LNCaP clone FGC (cell line): Measurements from ENCODE around the gene FXYD4.

Experiments used
- DNase-seq: peaks from one replicate; pipeline ENCODE4 v3.0.0-alpha.2; 2011; ENCODE audit warnings: low read depth
- H3K4me3 ChIP-seq: 2 replicates; pipeline ENCODE4 v1.5.1; 2011; ENCODE audit warnings: mild to moderate bottlenecking, low read depth, low read length, control low read depth
- TF ChIP-seq, protein P1 (sequence below): IDR thresholded peaks from 2 replicates; pipeline ENCODE4 v1.5.1; 2012; ENCODE audit warnings: mild to moderate bottlenecking; ENCODE audit not compliant: control insufficient read depth, insufficient read depth; ENCODE audit errors: extremely low read depth

The FXYD4 gene

GRCh38 chr10:43410345-43410744, 38.9 kb downstream of the FXYD4 start:
- TF ChIP-seq, protein P1, sequence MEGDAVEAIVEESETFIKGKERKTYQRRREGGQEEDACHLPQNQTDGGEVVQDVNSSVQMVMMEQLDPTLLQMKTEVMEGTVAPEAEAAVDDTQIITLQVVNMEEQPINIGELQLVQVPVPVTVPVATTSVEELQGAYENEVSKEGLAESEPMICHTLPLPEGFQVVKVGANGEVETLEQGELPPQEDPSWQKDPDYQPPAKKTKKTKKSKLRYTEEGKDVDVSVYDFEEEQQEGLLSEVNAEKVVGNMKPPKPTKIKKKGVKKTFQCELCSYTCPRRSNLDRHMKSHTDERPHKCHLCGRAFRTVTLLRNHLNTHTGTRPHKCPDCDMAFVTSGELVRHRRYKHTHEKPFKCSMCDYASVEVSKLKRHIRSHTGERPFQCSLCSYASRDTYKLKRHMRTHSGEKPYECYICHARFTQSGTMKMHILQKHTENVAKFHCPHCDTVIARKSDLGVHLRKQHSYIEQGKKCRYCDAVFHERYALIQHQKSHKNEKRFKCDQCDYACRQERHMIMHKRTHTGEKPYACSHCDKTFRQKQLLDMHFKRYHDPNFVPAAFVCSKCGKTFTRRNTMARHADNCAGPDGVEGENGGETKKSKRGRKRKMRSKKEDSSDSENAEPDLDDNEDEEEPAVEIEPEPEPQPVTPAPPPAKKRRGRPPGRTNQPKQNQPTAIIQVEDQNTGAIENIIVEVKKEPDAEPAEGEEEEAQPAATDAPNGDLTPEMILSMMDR = no peak
- H3K4me3 ChIP-seq = peak overlapping the region; percentile 97; the same call in 1 of the 2 replicates
- DNase-seq = no peak

DNA sequence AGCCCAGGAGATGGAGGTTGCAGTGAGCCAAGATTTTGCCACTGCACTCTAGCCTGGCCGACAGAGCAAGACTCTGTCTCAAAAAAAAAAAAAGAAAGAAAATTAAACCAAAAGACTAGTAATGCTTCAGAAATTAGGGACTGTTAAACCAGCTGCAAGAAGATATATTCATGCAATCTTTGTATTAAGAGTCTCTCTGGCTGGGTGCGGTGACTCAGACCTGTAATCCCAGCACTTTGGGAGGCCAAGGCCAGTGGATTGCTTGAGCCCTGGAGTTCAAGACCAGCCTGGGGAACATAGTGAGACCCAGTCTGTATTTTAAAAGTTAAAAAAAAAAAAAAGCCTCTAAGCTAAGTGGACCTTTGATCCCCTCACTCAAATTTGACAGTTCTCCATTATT, 40.1 kb downstream of the FXYD4 start:
- TF ChIP-seq, protein P1 = no peak
- no peak overlapping the region for H3K4me3 ChIP-seq
- no peak for DNase-seq

DNA sequence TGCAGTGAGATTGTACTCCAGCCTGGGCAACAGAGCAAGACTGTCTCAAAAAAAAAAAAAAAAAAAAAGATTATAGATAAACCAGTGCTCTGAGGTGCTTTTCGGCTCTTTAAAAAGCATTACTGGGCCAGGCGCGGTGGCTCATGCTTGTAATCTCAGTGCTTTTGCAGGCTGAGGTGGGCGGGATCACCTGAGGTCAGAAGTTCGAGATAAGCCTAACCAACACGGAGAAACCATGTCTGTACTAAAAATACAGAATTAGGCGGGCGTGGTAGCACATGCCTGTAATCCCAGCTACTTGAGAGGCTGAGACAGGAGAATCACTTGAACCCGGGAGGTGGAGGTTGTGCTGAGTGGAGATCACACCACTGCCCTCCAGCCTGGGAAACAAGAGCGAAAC, 44.1 kb downstream of the FXYD4 start:
- TF ChIP-seq, protein P1 = no peak

DNA sequence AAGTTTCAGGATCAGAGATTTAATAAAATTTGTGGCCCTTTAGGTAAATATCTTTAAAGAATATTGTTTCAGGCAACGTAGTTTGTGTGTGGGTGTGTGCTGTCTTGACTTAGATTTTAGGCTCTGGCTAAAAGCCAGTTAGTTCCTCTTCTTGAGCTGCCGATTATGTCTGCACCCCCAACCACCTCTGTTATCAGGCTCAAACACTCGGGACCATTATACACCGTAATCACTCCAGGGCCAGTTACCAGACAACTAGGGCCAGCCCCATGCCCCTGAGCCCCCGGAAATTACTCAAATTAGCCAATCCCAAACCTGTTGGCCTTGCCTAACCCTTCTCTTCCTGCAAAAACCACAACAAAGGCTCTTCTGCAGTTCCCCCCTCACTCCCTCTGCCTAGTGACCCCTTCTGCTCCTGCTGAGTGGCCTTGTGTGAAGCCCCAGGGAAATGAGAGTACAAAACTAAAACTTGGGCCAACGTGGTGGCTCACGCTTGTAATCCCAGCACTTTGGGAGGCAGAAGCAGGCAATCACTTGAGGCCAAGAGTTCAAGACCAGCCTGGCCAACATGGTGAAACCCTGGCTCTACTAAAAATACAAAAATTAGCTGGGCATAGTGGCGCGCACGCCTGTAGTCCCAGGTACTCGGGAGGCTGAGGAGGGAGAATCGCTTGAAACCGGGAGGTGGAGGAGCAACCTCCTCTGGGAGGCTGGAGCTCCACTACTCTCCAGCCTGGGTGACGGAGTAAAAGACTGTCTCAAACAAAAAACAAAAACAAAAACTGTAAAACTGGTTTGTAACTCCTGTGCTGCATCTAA, 46.7 kb downstream of the FXYD4 start:
- no peak overlapping the region for H3K4me3 ChIP-seq
- DNase-seq = no peak

More for the DNA sequence above, 44.1 kb downstream of the FXYD4 start:
- no peak for DNase-seq
- H3K4me3 ChIP-seq = no peak overlapping the region

DNA sequence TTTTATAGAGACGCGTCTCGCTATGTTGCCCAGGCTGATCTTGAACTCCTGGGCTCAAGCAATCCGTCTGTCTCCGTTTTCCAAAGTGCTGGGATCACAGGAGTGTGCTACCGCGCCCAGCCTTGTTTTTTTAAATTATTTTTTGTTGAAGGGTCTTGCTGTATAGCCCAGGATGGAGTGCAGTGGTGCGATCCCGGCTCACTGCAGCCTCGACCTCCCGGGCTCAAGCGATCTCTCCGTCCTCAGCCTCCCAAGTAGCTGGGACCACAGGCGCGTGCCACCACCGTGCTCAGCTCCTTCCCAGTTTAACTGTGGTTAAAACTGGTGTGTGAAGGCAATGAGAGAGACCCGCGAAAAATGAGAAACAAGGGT, 48.5 kb downstream of the FXYD4 start:
- DNase-seq = no peak
- H3K4me3 ChIP-seq = no peak overlapping the region
- TF ChIP-seq, protein P1 = no peak

More for the DNA sequence above, 46.7 kb downstream of the FXYD4 start:
- TF ChIP-seq, protein P1 = no peak

- TF ChIP-seq, protein P1 = no peak
- H3K4me3 ChIP-seq = no peak overlapping the region
- DNase-seq = no peak
Measured at GRCh38 chr10:43420369-43421200, 49.1 kb downstream of the FXYD4 start.

GRCh38 chr10:43421201-43421507, 49.7 kb downstream of the FXYD4 start:
- no peak for DNase-seq
- TF ChIP-seq, protein P1 = no peak
- no peak overlapping the region for H3K4me3 ChIP-seq
